SHP77 (cell line): ENCODE data around the gene USP15.

Source experiments
- DNase-seq, 2 experiments: peaks; one replicate each; lab custom pipeline; 2025; lab: John Stamatoyannopoulos, UW

The USP15 gene

DNA sequence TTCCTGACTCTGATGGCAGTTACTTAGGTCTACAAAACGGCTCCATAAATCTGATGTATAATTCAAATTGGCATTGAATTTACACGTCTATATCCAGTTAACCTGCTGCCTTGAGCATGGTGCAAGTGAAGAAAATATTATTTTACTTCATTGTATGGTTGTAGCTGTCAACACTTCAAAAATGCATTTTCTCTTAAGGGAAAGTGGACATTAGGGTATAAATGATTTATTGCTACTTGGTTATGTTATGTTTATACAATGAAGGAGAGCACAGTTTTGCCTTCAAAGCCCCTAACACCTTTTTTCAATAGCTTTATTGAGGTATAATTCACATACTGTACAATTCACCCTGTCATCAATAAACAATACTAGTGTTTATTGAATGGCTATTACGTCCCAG is 2.0 kb upstream of the USP15 start:
- no peak for DNase-seq

DNA sequence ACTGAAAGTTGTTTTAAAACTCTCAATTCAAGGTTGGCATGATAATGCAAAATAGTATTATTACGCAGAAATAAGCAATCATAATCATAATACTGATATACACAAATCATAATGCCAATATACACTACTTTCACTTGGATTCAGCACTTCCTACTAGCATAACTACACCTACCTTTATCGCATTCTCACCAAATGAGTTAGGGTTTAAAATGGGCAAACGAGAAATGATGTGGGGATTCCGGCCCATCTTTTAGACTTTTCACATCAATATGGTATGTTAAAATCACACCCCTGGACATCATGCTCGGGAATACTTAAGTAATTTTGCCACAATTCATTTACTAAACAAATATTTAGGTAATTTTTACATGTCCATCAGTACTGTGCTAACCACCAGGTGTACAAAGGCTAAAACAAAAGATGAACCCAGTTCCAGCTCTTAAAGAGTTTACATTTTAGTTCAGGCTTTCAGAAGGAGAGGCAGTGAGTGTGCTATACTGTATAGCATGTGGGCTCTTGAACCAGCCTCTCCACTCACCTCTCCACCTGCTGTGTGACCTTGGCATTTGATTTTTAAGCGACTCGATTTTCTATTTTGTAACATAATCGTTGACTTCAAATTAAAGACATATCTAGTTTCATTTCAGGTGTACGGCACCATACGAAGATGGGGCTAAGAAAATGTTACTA is 1.1 kb upstream of the USP15 start:
- peak; percentile 29 to 59 for DNase-seq

DNA sequence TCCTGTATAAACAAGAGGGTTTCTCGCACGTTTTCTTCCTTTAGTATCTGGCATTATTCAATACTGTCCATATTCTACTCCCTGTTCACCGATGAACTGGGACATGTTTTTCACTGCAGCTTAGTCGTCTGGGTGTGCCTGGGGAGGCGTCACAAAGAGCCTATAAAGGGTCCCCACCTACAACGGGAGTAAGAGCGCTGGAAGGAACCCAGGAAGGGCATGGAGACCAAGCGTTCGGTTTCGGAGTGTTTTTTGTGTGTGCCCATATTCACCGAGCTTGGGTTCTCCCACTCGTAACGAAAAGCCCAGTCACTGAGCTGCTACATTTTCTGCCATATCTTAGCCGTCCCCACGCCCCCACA is 592 bp upstream of the USP15 start:
- peak in 1 of 2 experiments; percentile 69 for DNase-seq

DNA sequence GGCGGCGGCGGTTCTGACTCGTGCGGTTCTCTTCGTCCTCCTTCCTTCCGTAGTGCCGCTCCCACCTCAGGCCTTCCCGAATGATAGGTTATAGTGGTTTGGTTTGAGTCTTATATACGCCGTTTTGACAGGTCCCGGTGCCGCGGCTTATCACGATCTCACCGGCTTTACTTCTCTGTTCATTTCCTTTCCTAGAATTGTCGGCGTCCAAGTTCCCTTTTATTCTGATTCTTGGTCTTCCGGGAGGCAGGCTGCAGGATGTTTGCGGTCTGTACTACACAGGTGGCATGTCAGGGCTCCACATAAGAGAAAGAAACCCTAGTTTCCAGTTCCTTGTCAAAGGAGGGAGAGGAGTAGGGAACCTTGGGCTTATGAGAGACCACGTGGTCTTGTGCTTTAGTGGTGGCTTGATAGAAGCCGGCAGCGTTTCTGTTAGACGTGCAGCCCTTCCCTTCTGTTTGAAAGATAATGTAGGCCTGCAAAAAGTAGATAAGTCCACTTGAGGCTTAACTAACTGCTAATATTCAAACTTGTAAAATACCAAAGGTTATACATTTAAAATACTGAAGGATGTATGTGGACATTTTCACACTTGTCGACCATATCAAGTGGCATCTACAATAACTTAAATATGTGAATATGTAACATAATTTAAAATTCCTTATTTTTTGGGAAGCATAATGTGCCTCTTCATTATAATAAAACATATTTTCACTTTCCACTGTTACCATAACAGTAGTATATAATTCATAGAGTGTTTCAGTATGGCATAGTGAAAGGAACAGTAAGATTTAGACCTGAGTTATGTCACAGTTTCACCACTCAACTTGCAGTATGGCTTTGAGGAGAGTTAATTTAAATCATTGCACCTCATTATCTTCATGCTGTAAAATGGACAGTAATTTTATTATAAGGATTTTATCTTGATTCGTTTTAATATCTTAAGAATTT is 804 bp downstream of the USP15 start:
- DNase-seq = peak in 1 of 2 experiments; percentile 29

DNA sequence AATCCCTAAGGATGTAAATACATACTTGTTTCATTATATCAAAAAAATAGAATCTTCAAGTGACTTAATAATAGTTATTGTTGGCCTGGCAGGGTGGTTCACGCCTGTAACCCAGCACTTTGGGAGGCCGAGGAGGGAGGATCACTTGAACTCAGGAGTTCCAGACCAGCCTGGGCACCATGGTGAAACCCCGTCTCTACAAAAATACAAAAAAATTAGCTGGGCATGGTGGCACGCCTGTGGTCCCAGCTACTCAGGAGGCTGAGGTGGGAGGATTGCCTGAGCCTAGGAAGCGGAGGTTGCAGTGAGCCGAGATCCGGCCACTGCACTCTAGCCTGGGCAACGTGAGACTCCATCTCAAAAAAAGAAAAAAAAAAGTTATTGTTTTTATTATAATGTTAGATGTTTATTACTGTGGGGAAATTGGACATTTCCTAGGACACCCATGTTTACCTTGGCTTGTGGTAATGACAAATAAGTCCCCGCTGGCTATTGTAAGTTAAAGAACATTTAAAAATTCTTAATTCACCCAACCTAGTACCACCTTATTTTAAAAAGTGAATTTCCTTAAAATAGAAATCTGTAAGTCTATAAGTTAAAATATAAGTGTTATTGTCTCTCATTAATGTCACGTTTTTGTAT is 1.8 kb downstream of the USP15 start:
- DNase-seq = no peak

DNA sequence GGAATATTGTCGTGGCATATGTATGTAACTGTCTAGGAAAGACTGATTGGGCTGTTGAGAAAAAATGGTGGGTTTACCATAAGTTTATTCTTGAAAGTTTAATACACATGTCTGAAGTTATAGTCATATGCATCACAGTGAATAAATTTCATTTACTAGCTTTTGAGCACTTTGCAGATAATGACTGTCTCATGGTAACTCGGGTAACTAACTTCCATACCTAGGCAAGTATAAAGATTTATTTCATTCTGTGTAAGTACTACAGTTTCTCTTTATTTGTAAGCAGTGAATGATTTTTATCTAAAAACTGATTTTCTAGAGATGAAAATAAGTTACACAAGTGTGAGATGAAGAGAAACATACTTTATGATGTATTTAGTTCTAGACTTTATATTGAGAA is 3.0 kb downstream of the USP15 start:
- no peak for DNase-seq

DNA sequence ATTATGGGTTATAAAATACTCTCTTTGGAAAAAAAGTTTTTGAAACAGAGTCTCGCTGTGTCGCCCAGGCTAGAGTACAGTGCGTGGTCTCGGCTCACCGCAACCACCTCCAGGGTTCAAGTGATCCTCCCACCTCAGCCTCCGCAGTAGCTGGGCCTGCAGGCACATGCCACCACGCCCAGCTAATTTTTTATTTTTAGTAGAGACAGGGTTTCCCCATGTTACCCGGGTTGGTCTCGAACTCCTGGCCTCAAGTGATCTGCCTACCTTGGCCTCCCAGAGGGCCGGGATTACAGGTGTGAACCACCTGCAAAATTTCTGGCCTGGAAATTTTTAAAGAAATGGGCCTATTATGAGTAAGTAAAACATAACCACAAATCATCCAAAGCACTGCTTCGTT is 3.8 kb downstream of the USP15 start:
- DNase-seq = no peak

DNA sequence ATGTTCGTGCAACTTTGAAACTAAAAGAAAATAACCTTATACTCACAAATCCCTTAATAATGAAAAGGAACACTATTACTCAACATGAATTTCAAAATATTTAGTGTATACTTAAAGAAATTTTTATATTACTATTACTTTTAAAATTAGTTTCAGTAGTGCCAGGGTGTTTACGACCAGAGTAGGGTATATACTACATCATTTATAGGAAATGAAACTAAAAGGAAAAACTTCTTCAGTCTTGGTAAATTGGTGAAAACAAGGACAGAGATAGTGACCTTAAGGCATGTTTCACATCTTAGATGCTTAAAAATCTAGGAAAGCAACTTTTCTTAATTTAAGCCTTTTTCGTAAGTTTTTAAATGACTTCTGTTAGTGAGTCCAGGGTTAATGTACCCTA is 4.5 kb downstream of the USP15 start:
- DNase-seq = no peak

DNA sequence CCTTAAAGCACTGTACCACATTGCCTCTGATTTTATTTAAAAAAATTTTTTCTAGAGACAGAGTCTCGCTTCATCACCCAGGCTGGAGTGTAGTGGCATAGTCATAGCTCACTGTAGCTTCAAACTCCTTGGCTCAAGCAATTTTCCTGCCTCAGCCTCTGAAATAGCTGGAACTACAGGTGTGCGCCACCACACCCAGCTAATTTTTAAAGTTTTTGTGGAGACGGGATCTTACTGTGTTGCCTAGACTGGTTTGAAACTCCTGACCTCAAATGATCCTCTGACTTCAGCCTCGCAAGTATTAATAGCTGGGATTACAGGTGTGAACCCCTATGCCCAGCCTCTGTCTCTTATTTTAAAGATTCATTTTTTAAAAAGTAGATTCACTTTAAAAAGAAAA is 5.3 kb downstream of the USP15 start:
- no peak for DNase-seq

DNA sequence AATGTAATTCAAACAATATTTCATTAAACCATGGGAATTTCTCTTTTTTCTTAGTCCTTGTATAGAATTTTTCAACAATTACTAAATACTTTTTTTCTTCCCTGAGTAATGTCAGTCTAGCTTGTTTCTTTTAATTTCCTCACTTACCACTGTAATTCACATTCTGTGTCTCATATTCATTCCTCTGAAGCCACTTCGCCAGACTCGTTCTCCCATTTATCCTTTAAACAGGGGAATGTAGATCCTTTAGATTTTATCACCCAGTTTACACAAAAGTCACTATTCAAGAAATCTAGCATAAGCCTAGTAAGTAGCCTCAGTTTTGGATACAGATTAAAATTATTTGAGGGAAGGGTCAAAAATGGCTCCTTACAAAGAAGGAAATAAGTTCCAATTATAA is 6.8 kb downstream of the USP15 start:
- no peak for DNase-seq

DNA sequence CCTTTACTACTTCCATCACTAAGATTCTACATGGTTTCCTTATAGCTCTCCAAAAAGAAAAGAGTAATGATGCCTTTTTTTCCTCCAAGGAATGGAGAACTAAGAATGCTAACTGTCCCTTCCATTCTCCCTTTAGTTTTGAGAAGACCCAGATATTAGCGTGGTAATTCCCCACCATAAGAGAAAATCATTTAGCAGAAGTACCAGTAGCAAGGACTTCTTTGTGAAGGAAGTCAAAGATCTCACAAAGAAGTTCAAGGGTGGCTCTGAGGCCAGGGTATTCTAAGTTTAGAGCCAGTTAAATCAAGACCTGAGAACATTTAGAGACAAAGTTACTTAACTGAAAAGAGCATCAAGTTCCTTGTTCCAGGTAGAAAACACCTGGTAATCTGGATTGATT is 7.3 kb downstream of the USP15 start:
- DNase-seq = no peak

DNA sequence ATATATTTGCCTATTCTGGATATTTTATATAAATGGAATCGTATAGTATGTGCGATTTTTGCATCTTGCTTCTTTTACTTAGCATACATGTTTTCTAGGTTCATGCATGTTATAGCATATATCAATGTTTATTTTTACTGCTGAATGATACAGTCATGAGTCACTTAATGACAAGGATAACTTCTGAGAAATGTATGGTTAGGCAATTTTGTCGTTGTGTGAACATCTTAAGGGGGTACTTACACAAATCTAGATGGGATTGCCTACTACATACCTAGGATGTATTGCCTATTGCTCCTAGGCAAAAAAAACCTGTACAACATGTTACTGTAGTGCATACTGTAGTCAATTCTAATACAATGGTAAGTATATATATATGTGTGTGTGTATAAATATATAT is 8.8 kb downstream of the USP15 start:
- DNase-seq = no peak

DNA sequence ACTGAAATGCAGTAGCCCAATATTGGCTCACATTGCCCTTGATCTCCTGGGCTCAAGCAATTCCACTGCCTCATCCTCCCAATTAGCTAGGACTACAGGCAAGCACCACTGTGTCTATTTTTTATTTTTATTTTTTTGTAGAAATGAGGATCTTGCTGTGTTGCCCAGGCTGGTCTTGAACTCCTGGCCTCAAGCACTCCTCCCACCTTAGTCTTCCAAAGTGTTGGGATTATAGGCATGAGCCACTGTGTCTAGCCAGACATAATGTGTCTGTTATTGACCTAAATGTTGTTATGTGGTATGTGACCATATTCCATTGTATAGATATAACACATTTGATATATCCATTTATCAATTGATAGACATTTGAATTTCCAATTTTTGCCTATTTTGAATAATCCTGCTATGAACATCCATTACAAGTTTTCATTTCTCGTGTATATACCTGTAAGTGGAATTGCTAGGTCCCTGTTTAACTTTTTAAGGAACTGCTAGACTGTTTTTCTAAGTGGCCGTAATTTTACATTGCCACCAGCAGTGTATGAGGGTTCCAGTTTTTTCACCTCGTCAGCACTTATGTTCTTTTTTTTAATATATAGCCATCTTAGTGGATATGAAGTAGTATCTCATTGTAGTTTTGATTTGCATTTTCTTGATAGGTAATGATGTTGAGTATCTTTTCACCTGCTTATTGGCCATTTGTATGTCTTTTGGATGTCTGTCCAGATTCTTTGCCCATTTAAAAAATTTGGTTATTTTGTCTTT is 9.4 kb downstream of the USP15 start:
- DNase-seq = no peak

DNA sequence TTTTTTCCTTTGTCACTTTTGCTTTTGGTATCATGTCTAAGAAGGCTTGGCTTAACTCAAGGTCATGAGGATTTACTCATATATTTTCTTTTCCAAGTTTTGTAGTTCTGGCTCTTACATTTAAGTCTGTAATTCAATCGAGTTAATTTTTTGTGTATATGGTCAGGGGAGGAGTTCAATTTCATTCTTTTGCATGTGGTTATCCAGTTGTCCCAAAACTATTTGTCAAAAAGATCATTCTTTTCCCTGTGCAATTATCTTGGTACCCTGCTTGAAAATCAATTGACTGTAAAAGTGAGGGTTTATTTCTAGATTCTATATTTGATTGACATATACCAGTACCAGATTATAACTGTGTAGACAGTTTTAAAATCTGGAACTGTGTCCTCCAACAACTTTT is 10.2 kb downstream of the USP15 start:
- no peak for DNase-seq

DNA sequence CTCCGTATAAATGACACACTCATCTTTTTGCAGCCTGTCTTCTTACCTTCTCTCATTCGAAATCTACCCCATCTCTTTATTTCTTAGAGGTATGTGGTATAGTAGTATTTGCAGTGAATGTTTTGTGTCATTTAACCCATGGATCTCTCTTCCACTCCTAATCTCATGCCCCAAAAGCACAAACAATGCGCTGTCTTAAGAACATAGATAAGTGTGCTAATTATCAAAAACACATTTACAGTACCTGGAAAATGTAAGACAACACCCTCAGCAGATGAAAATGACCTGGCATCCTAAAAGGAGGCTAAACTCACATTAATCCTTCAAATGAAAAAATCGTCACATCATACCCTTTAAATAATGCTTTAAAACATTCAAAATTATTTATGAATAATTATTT is 10.7 kb downstream of the USP15 start:
- no peak for DNase-seq

DNA sequence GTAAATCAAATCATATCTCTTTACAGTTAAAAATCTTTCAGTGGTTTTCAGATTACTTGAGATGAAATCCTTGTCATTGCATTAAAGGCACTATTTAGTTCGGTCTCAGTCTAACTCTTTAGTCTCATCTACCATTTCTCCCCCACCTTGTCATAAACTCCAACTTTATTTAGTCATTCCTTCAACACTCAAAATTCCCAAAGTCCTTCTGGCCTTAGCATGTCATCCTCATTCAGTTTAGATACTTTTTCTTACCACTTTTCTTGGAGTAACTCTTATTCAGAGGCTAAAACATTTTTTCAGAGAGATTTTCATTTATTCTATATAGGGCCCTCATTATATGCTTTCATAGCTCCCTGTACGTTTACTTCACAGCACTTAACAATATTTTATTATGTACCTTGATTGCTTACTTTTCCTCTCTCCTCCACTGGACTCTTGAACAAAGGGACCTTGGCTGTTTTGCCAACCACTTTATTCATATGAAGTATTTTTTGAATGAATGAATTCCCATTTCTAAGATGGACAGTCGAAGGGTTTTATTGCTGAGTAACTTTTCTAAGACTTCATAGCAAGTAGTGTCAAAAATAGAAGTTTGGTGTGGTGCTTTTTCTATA is 12.8 kb downstream of the USP15 start:
- DNase-seq = no peak

DNA sequence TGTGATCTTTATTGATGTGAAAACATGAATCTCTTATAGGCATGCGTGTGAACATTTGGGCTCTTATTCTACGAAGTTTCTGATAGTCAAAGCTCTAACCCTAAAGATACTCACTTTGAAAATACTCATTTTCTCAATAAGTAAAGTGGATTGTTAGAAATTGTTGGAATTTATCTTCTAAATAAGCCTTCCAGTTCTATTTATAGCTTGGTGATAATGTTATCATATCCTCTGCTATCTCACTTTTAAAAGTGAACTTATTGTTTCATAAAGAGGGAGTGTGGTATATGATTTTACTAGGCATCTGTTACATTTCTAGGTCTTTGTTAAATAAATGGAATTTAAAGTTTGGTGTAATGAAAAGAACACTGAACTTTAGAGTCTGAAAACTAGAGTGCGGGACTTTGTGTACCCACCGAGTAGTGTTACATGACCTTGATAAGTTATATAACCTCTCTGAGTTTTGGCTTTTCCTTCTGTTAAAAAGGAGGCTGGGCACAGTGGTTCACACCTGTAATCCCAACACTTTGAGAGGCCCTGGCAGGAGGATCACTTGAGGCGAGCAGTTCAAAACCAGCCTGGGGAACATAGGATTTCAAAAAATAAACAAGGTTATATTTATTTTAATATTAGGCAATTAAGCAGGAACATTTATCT is 13.6 kb downstream of the USP15 start:
- no peak for DNase-seq

DNA sequence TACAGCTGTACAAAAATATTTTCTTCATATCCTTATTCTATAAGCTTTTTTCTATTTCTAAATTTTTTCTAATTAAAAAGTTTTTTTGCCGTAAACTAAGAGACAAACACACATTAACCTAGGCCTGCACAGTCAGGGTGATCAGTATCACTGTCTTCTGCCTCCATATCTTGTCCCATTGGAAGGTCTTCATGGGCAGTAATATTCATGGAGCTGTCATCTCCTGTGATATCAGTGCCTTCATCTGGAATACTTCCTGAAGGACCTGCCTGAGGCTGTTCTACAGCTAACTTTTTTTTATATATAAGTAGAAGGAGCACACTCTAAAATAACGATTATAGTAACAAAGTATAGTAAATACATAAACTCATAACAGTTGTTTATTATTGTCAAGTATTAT is 17.8 kb downstream of the USP15 start:
- DNase-seq = no peak

DNA sequence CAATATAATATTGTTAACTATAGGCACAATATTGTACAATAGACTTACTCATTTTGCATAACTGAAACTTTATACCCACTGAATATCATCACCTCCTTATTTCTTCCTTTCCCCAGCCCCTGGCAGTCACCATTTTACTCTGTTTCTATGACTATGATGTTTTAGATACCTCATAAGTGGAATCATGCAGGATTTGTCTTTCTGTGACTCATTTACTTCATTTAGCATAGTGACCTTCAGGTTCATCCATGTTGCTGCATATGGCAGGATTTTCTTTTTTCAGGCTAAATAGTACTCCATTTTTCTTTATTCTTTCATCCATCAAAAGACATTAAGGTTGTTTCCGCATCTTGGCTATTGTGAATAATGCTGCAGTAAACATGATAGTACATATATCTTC is 18.9 kb downstream of the USP15 start:
- DNase-seq = no peak

DNA sequence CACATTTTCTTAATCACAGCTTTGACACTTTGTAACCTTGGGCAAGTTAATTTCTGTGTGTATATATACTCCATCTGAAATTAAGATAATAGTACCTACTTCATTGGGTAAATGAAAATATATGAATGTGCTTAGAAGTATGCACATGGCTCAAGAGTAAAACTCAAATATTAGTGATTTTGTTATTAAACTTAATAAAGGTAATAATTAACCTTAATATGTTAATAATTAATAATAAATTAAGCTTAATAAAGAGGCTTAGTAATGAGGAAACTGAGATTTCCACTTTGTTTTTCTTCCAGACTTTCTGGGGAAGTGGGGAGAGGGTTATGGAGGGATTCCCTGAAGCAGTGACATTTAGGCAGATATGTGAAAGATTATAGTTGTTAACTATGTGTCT is 19.8 kb downstream of the USP15 start:
- DNase-seq = no peak

DNA sequence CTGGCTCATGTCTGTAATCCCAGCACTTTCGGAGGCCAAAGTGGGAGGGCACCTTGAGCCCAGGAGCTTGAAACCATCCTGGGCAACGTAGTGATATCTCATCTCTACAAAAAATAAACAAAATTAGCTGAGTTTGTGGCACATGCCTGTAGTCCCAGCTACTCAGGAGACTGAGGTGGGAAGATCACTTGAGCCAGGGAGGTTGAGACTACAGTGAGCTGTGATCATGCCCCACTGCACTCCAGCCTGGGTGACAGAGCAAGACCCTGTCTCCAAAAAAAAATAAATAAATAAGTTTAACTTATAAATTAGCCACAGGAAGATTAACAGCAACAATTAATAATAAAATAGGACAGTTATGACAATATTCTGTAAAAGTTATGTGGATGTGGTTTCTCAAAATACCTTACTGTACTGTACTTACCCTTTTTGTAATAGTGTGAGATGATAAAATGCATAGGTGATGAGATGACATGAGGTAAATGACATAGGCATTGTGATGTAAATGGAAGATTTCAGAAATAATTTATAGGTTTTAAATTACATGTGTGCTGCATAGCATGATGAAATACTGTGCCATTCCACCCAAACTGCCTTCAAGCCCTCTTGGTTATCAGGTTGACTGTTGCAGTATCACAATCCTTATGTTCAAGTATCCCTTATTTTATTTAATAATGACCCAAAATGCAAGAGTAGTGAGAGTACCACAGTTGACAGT is 22.0 kb downstream of the USP15 start:
- DNase-seq = no peak
